ENCODE results near the gene CDKAL1.

Gene CDKAL1

DNA sequence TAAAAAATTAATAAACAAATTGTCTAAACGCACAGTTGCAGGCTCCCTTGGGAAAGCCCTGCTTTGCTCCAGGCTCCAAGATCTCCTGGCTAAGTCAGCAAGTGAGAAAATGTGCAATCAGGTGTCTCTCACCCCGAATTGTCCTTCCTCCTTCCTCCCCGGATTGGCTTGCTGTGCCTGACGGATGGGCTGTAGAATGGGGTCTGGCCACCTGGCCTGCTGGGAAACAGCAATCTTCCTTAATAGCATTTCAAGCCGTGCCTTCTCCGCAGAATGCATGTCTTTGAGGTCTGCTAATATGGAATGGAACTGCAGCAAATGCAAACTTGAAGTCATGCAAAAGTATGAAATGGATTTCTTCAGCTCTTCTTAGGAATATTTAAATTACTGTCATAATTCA lies 43.7 kb upstream of the CDKAL1 start:
- H3K36me3 ChIP-seq (replicated peaks; ENCODE audit: insufficient read depth, low read length), result peaks cover 9% of the 10 kb centered on the region; the same call in 1 of the 2 replicates
- H3K4me3 ChIP-seq (ENCODE audit: low read length), result no peak overlapping the region
- no peaks in the 10 kb centered on the region for H3F3A ChIP-seq (ENCODE audit: insufficient read depth, low read length)
- H3K4me1 ChIP-seq (ENCODE audit: low read length), result no peaks in the 10 kb centered on the region
- H3K27ac ChIP-seq (ENCODE audit: low read length), result no peak overlapping the region
- no peaks in the 10 kb centered on the region for H3K9me2 ChIP-seq (replicated peaks; ENCODE audit: insufficient read depth, low read length)
- no peak overlapping the region for H2AFZ ChIP-seq (ENCODE audit: low read length)
- no peaks in the 10 kb centered on the region for H3K9me3 ChIP-seq (replicated peaks; ENCODE audit: insufficient read depth, low read length)
- no peak for TF ChIP-seq EZH2phosphoT487 (IDR thresholded peaks at IDR 0.05; ENCODE audit: low read length)
- TF ChIP-seq, protein P1, sequence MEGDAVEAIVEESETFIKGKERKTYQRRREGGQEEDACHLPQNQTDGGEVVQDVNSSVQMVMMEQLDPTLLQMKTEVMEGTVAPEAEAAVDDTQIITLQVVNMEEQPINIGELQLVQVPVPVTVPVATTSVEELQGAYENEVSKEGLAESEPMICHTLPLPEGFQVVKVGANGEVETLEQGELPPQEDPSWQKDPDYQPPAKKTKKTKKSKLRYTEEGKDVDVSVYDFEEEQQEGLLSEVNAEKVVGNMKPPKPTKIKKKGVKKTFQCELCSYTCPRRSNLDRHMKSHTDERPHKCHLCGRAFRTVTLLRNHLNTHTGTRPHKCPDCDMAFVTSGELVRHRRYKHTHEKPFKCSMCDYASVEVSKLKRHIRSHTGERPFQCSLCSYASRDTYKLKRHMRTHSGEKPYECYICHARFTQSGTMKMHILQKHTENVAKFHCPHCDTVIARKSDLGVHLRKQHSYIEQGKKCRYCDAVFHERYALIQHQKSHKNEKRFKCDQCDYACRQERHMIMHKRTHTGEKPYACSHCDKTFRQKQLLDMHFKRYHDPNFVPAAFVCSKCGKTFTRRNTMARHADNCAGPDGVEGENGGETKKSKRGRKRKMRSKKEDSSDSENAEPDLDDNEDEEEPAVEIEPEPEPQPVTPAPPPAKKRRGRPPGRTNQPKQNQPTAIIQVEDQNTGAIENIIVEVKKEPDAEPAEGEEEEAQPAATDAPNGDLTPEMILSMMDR (IDR thresholded peaks at IDR 0.05; ENCODE audit: low read length), result no peak
- no peak overlapping the region for H3K4me2 ChIP-seq (ENCODE audit: low read depth, low read length)
- no peak overlapping the region for H3K9ac ChIP-seq (ENCODE audit: low read length)
- H3K79me2 ChIP-seq (ENCODE audit: low read length), result peaks cover 4% of the 10 kb centered on the region; the same call in 1 of the 2 replicates
- H3K27me3 ChIP-seq (replicated peaks; ENCODE audit: insufficient read depth, low read length), result no peaks in the 10 kb centered on the region
- no peaks in the 10 kb centered on the region for H4K20me1 ChIP-seq (ENCODE audit: insufficient read depth, low read length)
- no peak for DNase-seq

DNA sequence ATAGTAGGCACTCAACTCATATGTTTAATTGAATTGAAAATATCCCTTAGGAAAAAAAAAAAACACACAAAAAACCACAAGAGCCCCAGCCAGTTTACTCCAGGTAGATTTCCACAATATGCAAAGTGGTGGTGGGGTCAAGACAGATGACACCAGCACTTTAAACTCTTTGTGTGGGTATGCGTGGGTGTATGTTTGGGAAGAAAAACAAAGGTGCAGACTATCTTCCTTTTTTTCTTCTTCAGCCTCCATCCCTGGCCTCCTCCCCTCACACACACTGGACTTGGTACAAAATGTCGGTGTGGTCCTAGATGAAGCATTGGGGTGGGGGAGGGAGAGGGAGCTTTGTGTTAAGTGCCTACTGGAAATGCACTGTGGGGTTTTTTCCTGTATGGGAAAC lies 42.2 kb upstream of the CDKAL1 start:
- no peak overlapping the region for H3K4me2 ChIP-seq (ENCODE audit: low read depth, low read length)
- no peaks in the 10 kb centered on the region for H3K9me3 ChIP-seq (replicated peaks; ENCODE audit: insufficient read depth, low read length)
- H2AFZ ChIP-seq (ENCODE audit: low read length), result no peak overlapping the region
- H3F3A ChIP-seq (ENCODE audit: insufficient read depth, low read length), result no peaks in the 10 kb centered on the region
- no peak for DNase-seq
- no peak overlapping the region for H3K9ac ChIP-seq (ENCODE audit: low read length)
- no peak overlapping the region for H3K4me3 ChIP-seq (ENCODE audit: low read length)
- no peaks in the 10 kb centered on the region for H3K27me3 ChIP-seq (replicated peaks; ENCODE audit: insufficient read depth, low read length)
- TF ChIP-seq EZH2phosphoT487 (IDR thresholded peaks at IDR 0.05; ENCODE audit: low read length) (no peak), EZH2 (optimal IDR thresholded peaks at IDR 0.05; ENCODE audit: low read depth, low read length) (no peak)
- TF ChIP-seq, protein P1 (IDR thresholded peaks at IDR 0.05; ENCODE audit: low read length), result no peak
- H3K36me3 ChIP-seq (replicated peaks; ENCODE audit: insufficient read depth, low read length), result peaks cover 9% of the 10 kb centered on the region; the same call in 1 of the 2 replicates
- no peaks in the 10 kb centered on the region for H4K20me1 ChIP-seq (ENCODE audit: insufficient read depth, low read length)
- peaks cover 4% of the 10 kb centered on the region; the same call in 1 of the 2 replicates for H3K79me2 ChIP-seq (ENCODE audit: low read length)
- no peak overlapping the region for H3K27ac ChIP-seq (ENCODE audit: low read length)
- H3K4me1 ChIP-seq (ENCODE audit: low read length), result no peaks in the 10 kb centered on the region
- H3K9me2 ChIP-seq (replicated peaks; ENCODE audit: insufficient read depth, low read length), result no peaks in the 10 kb centered on the region

DNA sequence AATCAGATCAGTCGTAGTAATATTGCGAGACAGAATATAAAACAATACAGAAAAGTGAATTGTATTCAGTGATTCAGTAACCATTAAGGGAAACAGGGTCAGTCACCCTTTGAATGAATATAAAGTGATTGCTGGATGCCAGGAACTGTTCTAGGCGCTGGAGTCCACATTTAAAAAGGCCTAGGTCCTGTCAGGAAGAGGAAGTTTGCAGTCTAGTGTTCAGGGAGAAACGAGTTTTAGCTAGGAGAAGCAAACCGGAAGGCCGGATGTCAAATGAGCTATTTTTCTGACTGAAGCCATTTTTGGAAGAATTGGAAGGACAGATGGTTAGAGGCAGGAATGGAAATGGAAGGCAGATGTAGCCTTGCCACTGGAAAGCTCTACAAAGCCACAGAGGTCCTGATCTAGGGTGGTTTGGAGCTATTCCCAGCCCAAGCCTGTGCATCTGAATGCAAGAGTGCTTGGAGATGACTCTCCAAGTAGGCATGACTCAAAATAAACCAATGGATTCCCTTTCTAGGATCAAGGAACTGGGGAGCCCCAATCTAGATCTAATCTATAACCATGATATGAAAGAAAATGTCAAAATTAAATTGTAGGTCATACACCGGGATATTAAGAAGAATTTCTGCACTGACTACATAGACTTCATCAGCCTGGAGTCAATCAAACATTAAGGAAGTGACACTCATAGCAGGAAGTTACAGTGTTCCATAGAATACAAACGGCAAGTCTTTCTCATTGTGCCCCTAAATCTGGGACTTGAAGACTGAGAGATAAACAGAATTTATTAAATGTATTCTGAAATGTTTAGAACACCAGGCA lies 36.8 kb upstream of the CDKAL1 start:
- Histone ChIP-seq H3K79me2 (ENCODE audit: low read length) (no peaks in the 10 kb centered on the region), H3F3A (ENCODE audit: insufficient read depth, low read length) (no peaks in the 10 kb centered on the region), H3K27me3 (replicated peaks; ENCODE audit: insufficient read depth, low read length) (no peaks in the 10 kb centered on the region), H4K20me1 (ENCODE audit: insufficient read depth, low read length) (no peaks in the 10 kb centered on the region), H3K9me3 (replicated peaks; ENCODE audit: insufficient read depth, low read length) (no peaks in the 10 kb centered on the region), H3K4me3 (ENCODE audit: low read length) (no peak overlapping the region), H3K4me2 (ENCODE audit: low read depth, low read length) (no peak overlapping the region), H3K9me2 (replicated peaks; ENCODE audit: insufficient read depth, low read length) (no peaks in the 10 kb centered on the region), H3K4me1 (ENCODE audit: low read length) (no peaks in the 10 kb centered on the region), H3K9ac (ENCODE audit: low read length) (no peak overlapping the region), H3K36me3 (replicated peaks; ENCODE audit: insufficient read depth, low read length) (no peaks in the 10 kb centered on the region), H2AFZ (ENCODE audit: low read length) (no peak overlapping the region), H3K27ac (ENCODE audit: low read length) (no peak overlapping the region)
- no peak for TF ChIP-seq EZH2 (optimal IDR thresholded peaks at IDR 0.05; ENCODE audit: low read depth, low read length)
- TF ChIP-seq EZH2phosphoT487 (IDR thresholded peaks at IDR 0.05; ENCODE audit: low read length), result no peak
- TF ChIP-seq, protein P1 (IDR thresholded peaks at IDR 0.05; ENCODE audit: low read length), result no peak
- no peak for DNase-seq
